IPS-18a (cell line): ENCODE results near the gene MIPOL1.
"Not testable (repeated sequence)": the region's sequence is repeated elsewhere in the genome, so short reads cannot be mapped to it uniquely, and the experiment has no call there.

Experiments
- H3K27ac ChIP-seq: one replicate; pipeline ENCODE4 v1.5.1; 2013; ENCODE audit warnings: low read length
- H3K27me3 ChIP-seq: one replicate; pipeline ENCODE4 v1.6.1; 2013; ENCODE audit warnings: mild to moderate bottlenecking, low read length; ENCODE audit not compliant: control insufficient read depth, insufficient read depth
- H3K36me3 ChIP-seq: one replicate; pipeline ENCODE4 v1.6.1; 2013; ENCODE audit warnings: low read depth, low read length; ENCODE audit not compliant: control insufficient read depth
- H3K4me1 ChIP-seq: one replicate; pipeline ENCODE4 v1.6.1; 2013; ENCODE audit warnings: low read depth, low read length; ENCODE audit not compliant: control insufficient read depth
- H3K4me3 ChIP-seq: one replicate; pipeline ENCODE4 v1.5.1; 2013; ENCODE audit warnings: low read length
- H3K9ac ChIP-seq: one replicate; pipeline ENCODE4 v1.6.1; 2013; ENCODE audit warnings: mild to moderate bottlenecking, low read length, moderate library complexity
- H3K9me3 ChIP-seq: one replicate; pipeline ENCODE4 v1.6.1; 2013; ENCODE audit warnings: low read depth, low read length; ENCODE audit not compliant: control insufficient read depth

Gene MIPOL1

DNA sequence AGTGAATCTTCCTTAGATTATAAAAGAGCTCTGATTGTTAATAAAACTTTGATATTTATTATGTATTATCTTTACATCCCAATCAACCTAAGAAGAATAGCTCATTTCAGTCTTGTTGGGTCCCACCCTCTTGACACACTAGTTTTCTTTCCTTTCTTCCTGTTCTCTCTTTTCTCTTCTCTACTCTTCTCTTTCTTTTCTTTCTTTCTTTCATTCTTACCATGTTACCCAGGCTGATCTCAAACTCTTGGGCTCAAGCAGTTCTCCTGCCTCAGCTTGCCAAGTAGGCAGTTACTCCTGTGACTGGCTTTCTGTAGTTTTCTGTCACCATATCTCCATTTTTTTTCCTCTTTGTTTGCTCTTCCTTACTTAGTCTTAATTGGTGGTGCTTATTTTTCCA, 177.8 kb downstream of the MIPOL1 start:
- H3K4me1 ChIP-seq: no peaks in the 10 kb centered on the region
- H3K36me3 ChIP-seq: no peaks in the 10 kb centered on the region
- H3K9ac ChIP-seq: no peak overlapping the region
- no peaks in the 10 kb centered on the region for H3K27me3 ChIP-seq
- no peak overlapping the region for H3K27ac ChIP-seq
- H3K4me3 ChIP-seq: no peak overlapping the region
- H3K9me3 ChIP-seq: no peaks in the 10 kb centered on the region

GRCh38 chr14:37376944-37377609, 179.3 kb downstream of the MIPOL1 start:
- Histone ChIP-seq H3K4me3 (no peak overlapping the region), H3K36me3 (no peaks in the 10 kb centered on the region), H3K4me1 (no peaks in the 10 kb centered on the region), H3K27me3 (no peaks in the 10 kb centered on the region), H3K9ac (no peak overlapping the region), H3K9me3 (no peaks in the 10 kb centered on the region), H3K27ac (no peak overlapping the region)

GRCh38 chr14:37384870-37385596, 187.3 kb downstream of the MIPOL1 start:
- no peaks in the 10 kb centered on the region for H3K36me3 ChIP-seq
- no peaks in the 10 kb centered on the region for H3K27me3 ChIP-seq
- no peaks in the 10 kb centered on the region for H3K9me3 ChIP-seq
- no peak overlapping the region for H3K4me3 ChIP-seq
- no peaks in the 10 kb centered on the region for H3K4me1 ChIP-seq
- H3K9ac ChIP-seq: no peak overlapping the region
- H3K27ac ChIP-seq: no peak overlapping the region

GRCh38 chr14:37397157-37397940, 199.6 kb downstream of the MIPOL1 start:
- not testable (repeated sequence) for H3K9me3 ChIP-seq, H3K4me1 ChIP-seq, H3K9ac ChIP-seq, H3K27ac ChIP-seq, H3K27me3 ChIP-seq, H3K4me3 ChIP-seq, H3K36me3 ChIP-seq

- H3K27ac ChIP-seq: no peak overlapping the region
- H3K4me1 ChIP-seq: no peaks in the 10 kb centered on the region
- H3K4me3 ChIP-seq: no peak overlapping the region
These were observed 200.1 kb downstream of the MIPOL1 start for GRCh38 chr14:37397941-37398215.

DNA sequence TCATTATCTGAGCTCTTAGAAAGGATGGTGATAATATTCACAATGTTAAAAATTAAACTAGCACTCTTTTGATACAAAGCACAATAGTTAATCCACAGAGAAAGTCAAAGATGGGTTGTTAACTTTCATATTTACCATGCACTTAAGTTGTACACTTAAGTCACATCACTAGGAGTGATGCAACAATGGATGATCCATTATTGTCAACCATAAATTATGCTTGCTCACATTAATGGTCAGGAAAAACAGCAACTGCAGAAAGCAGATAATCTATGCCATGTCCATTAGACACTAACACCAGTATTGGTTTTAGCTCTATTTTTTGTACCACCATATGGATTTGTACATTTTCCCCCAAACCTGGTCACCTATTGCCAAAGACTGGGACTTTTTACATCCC, 201.8 kb downstream of the MIPOL1 start:
- no peak overlapping the region for H3K4me3 ChIP-seq
- H3K27ac ChIP-seq: no peak overlapping the region
- H3K4me1 ChIP-seq: no peaks in the 10 kb centered on the region
- peaks cover 5% of the 10 kb centered on the region for H3K9me3 ChIP-seq
- no peak overlapping the region for H3K9ac ChIP-seq
- H3K36me3 ChIP-seq: no peaks in the 10 kb centered on the region
- no peaks in the 10 kb centered on the region for H3K27me3 ChIP-seq

More at GRCh38 chr14:37397941-37398215, 200.1 kb downstream of the MIPOL1 start:
- H3K36me3 ChIP-seq: no peaks in the 10 kb centered on the region
- peaks cover 5% of the 10 kb centered on the region for H3K9me3 ChIP-seq
- no peaks in the 10 kb centered on the region for H3K27me3 ChIP-seq
- no peak overlapping the region for H3K9ac ChIP-seq

GRCh38 chr14:37401093-37401492, 203.4 kb downstream of the MIPOL1 start:
- no peaks in the 10 kb centered on the region for H3K27me3 ChIP-seq
- no peaks in the 10 kb centered on the region for H3K9me3 ChIP-seq
- no peaks in the 10 kb centered on the region for H3K36me3 ChIP-seq
- H3K4me3 ChIP-seq: no peak overlapping the region
- H3K27ac ChIP-seq: no peak overlapping the region
- H3K9ac ChIP-seq: no peak overlapping the region
- no peaks in the 10 kb centered on the region for H3K4me1 ChIP-seq

- H3K27me3 ChIP-seq: no peaks in the 10 kb centered on the region
- H3K9ac ChIP-seq: no peak overlapping the region
- no peak overlapping the region for H3K4me3 ChIP-seq
- no peak overlapping the region for H3K27ac ChIP-seq
- no peaks in the 10 kb centered on the region for H3K36me3 ChIP-seq
- no peaks in the 10 kb centered on the region for H3K9me3 ChIP-seq
- H3K4me1 ChIP-seq: no peaks in the 10 kb centered on the region
These were observed 205.9 kb downstream of the MIPOL1 start for GRCh38 chr14:37403626-37404025.

GRCh38 chr14:37406095-37406494, 208.4 kb downstream of the MIPOL1 start:
- H3K27me3 ChIP-seq: no peaks in the 10 kb centered on the region
- no peaks in the 10 kb centered on the region for H3K4me1 ChIP-seq

DNA sequence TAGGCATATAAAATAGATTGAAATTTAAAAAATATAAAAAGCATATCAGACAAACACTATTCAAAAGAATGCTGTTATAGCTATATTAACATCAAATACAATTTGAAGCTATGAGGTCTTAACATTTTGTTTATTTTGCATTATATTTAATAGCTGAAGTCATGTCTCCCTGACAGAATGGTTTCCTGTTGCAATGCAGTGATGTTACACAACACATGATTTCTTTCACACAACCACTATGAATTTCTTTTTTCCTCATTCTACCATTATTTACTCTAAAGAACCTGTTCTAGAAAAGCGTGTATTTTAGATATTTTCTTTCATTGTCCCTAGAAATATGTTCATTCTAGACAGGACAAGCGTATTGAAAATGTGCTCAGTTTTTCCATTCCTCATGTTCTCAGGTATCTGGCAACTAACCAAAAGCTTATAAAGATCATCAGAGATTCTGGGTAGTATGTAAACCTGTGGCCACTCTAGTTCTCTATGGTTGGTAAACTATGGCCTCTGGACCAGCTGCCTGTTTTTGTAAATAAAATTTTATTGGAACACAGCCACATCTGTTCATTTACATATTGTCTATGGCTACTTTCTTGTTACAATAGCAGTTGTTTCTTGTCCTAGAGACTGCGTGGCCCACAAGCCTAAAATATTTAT, 213.5 kb downstream of the MIPOL1 start:
- no peaks in the 10 kb centered on the region for H3K36me3 ChIP-seq
- no peaks in the 10 kb centered on the region for H3K4me1 ChIP-seq
- H3K27ac ChIP-seq: no peak overlapping the region
- H3K9ac ChIP-seq: no peak overlapping the region
- H3K4me3 ChIP-seq: no peak overlapping the region
- H3K9me3 ChIP-seq: no peaks in the 10 kb centered on the region
- no peaks in the 10 kb centered on the region for H3K27me3 ChIP-seq

More at GRCh38 chr14:37406095-37406494, 208.4 kb downstream of the MIPOL1 start:
- no peak overlapping the region for H3K4me3 ChIP-seq
- no peaks in the 10 kb centered on the region for H3K36me3 ChIP-seq
- H3K27ac ChIP-seq: no peak overlapping the region
- no peaks in the 10 kb centered on the region for H3K9me3 ChIP-seq
- H3K9ac ChIP-seq: no peak overlapping the region

GRCh38 chr14:37413050-37413449, 215.3 kb downstream of the MIPOL1 start:
- no peaks in the 10 kb centered on the region for H3K4me1 ChIP-seq
- no peak overlapping the region for H3K4me3 ChIP-seq
- H3K9me3 ChIP-seq: no peaks in the 10 kb centered on the region
- H3K27ac ChIP-seq: no peak overlapping the region
- H3K36me3 ChIP-seq: no peaks in the 10 kb centered on the region
- no peak overlapping the region for H3K9ac ChIP-seq
- H3K27me3 ChIP-seq: no peaks in the 10 kb centered on the region
